Measurements from ENCODE around the gene ANKRD6. TPM values are rescaled to one million over a fixed set of nuclear protein-coding genes. Genes with fewer than 3 reads are reported as not detected.
A peak's percentile ranks its signal among the peaks of the same experiment; 100 is the strongest.

The ANKRD6 gene
- total RNA-seq, 1 experiment from 2014 or later, result 13.9 TPM

DNA sequence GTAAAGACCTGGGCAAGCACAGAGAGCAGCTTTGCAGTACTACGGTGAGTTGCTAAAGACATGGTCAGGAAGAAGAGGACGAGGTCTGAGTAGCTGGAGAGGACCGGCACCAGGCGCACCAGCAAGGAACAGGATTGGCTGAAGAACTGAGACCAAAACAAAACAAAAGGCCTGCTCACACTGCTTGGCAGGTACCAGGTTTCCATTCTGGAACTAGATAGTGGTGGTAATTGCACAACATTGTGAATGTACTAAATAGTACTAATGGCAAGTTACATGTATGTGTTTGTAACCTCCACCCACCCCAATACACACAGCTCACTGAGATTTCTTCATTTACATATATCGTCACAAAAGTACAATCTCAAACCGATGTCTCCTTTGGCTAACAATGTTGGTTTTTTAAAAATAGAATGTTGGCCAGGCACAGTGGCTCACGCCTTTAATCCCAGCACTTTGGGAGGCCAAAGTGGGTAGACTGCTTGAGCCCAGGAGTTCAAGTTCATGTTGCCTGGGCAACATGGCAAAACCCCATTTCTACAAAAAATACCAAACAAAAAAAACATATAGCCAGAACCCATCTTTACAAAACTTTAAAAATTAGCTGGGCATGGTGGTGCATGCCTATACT is 238.1 kb downstream of the ANKRD6 start:
- DNase-seq (ENCODE audit: low spot score), result no peak
- TF ChIP-seq, protein P1, sequence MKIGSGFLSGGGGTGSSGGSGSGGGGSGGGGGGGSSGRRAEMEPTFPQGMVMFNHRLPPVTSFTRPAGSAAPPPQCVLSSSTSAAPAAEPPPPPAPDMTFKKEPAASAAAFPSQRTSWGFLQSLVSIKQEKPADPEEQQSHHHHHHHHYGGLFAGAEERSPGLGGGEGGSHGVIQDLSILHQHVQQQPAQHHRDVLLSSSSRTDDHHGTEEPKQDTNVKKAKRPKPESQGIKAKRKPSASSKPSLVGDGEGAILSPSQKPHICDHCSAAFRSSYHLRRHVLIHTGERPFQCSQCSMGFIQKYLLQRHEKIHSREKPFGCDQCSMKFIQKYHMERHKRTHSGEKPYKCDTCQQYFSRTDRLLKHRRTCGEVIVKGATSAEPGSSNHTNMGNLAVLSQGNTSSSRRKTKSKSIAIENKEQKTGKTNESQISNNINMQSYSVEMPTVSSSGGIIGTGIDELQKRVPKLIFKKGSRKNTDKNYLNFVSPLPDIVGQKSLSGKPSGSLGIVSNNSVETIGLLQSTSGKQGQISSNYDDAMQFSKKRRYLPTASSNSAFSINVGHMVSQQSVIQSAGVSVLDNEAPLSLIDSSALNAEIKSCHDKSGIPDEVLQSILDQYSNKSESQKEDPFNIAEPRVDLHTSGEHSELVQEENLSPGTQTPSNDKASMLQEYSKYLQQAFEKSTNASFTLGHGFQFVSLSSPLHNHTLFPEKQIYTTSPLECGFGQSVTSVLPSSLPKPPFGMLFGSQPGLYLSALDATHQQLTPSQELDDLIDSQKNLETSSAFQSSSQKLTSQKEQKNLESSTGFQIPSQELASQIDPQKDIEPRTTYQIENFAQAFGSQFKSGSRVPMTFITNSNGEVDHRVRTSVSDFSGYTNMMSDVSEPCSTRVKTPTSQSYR (CRISPR knock-in tag; IDR thresholded peaks at IDR 0.05), result no peak
- no peak for TF ChIP-seq NR1H2 (CRISPR knock-in tag; IDR thresholded peaks at IDR 0.05)
- TF ChIP-seq, protein P2, sequence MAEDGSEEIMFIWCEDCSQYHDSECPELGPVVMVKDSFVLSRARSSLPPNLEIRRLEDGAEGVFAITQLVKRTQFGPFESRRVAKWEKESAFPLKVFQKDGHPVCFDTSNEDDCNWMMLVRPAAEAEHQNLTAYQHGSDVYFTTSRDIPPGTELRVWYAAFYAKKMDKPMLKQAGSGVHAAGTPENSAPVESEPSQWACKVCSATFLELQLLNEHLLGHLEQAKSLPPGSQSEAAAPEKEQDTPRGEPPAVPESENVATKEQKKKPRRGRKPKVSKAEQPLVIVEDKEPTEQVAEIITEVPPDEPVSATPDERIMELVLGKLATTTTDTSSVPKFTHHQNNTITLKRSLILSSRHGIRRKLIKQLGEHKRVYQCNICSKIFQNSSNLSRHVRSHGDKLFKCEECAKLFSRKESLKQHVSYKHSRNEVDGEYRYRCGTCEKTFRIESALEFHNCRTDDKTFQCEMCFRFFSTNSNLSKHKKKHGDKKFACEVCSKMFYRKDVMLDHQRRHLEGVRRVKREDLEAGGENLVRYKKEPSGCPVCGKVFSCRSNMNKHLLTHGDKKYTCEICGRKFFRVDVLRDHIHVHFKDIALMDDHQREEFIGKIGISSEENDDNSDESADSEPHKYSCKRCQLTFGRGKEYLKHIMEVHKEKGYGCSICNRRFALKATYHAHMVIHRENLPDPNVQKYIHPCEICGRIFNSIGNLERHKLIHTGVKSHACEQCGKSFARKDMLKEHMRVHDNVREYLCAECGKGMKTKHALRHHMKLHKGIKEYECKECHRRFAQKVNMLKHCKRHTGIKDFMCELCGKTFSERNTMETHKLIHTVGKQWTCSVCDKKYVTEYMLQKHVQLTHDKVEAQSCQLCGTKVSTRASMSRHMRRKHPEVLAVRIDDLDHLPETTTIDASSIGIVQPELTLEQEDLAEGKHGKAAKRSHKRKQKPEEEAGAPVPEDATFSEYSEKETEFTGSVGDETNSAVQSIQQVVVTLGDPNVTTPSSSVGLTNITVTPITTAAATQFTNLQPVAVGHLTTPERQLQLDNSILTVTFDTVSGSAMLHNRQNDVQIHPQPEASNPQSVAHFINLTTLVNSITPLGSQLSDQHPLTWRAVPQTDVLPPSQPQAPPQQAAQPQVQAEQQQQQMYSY (CRISPR knock-in tag; IDR thresholded peaks at IDR 0.05), result no peak
- TF ChIP-seq SMAD3 (CRISPR knock-in tag; IDR thresholded peaks at IDR 0.05; ENCODE audit: borderline replicate concordance), result no peak
- no peak for TF ChIP-seq JUN (CRISPR knock-in tag; IDR thresholded peaks at IDR 0.05)
- no peak for TF ChIP-seq GTF2I (CRISPR knock-in tag; conservative IDR thresholded peaks at IDR 0.05)
- no peak for TF ChIP-seq NFATC4 (CRISPR knock-in tag; IDR thresholded peaks at IDR 0.05)
- TF ChIP-seq, protein P3, sequence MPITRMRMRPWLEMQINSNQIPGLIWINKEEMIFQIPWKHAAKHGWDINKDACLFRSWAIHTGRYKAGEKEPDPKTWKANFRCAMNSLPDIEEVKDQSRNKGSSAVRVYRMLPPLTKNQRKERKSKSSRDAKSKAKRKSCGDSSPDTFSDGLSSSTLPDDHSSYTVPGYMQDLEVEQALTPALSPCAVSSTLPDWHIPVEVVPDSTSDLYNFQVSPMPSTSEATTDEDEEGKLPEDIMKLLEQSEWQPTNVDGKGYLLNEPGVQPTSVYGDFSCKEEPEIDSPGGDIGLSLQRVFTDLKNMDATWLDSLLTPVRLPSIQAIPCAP (CRISPR knock-in tag; IDR thresholded peaks at IDR 0.05), result no peak
- TF ChIP-seq KAT7 (CRISPR knock-in tag; IDR thresholded peaks at IDR 0.05; ENCODE audit: borderline replicate concordance), result no peak
- TF ChIP-seq RORB (CRISPR knock-in tag; IDR thresholded peaks at IDR 0.05), result no peak
- no peak for TF ChIP-seq SOX15 (CRISPR knock-in tag; IDR thresholded peaks at IDR 0.05)
- Mint-ChIP-seq H3K4me3 (no peak overlapping the region), H3K27me3 (ENCODE audit: low read depth) (no peaks in the 10 kb centered on the region), H3K4me1 (peaks cover 50% of the 10 kb centered on the region), H3K36me3 (peaks cover 79% of the 10 kb centered on the region), H3K27ac (peak overlapping the region; percentile 98), H3K9me3 (no peaks in the 10 kb centered on the region)
- ChIA-PET CTCF (interaction anchor here (1.2 kb wide), 1 partner anchor 122 kb away, joined by 3 read pairs; no protein-coding TSS in a partner anchor), POLR2A (no interaction called here)
- no peak for ATAC-seq

DNA sequence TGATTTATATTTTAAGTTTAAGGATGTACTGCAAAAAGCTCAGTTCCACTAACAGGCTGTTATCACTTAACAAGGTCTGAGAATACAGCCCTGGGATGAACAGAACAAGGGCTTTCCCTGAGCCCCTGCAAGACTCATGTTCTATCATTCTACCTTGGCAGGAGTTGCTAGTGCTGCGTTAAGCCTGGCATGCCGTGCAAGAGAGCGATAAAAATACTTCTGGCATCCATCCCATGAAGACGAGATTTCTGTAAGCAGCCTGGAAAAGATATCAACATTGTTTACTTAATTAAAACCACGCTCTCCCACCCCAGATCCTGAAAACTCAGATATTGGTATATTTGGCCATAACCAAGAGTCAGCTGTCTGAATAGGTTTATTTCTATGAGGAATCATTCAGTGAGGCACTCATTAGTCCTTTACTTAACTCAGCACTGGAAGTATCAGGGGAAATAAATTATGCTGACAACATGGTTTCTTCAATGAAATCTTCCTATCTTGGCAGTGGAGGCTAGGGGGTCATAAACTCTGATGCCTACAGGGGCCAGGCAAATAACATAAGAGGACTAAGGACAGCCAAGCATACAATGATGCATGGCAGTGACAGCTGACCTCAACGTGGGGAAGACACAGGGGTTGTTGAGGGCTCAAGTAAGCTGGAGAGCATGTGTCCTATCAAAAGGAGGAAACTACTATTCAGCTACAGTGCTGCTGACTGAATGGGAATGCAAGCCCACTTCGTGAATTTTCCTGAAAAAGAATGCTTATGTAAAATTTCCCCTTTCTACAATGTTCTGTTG is 243.2 kb downstream of the ANKRD6 start:
- DNase-seq (ENCODE audit: low spot score) (no peak), ATAC-seq (no peak)
- CTCF ChIA-PET, result interaction anchor here (0.8 kb wide), 1 partner anchor 117 kb away, joined by 3 read pairs; no protein-coding TSS in a partner anchor
- Mint-ChIP-seq H3K4me1 (peaks cover 49% of the 10 kb centered on the region), H3K4me3 (no peak overlapping the region), H3K27me3 (ENCODE audit: low read depth) (no peaks in the 10 kb centered on the region), H3K36me3 (peaks cover 87% of the 10 kb centered on the region), H3K9me3 (no peaks in the 10 kb centered on the region), H3K27ac (peak overlapping the region; percentile 96)
- TF ChIP-seq PRRX2 (CRISPR knock-in tag; IDR thresholded peaks at IDR 0.05), result no peak
- no peak for TF ChIP-seq NR3C1 (CRISPR knock-in tag; conservative IDR thresholded peaks at IDR 0.05; ENCODE audit: low read depth)
- TF ChIP-seq SMAD4 (CRISPR knock-in tag; IDR thresholded peaks at IDR 0.05), result no peak
- TF ChIP-seq SOX15 (CRISPR knock-in tag; IDR thresholded peaks at IDR 0.05), result no peak
- POLR2A ChIA-PET, result interaction anchor here (0.6 kb wide), 1 partner anchor 142 kb away, joined by 3 read pairs; no protein-coding TSS in a partner anchor

DNA sequence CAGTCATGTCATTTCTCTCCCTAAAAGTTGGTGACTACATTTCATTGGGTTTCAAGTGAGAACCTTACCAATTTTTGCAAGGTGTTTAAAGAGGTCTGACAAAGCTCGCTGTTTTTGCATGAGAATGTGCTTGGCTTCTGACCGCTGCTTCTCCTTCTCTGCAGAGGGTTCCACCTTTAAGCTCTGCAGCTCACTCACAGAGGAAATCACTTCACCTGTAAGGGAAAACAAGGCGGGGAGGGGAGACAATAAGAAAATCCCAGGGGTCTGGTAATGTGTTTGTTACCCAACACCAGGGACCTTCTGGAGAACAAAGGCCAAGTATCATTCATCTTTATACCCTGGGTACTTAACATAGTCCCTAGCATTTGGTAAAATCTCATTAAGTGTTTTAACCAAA is 245.6 kb downstream of the ANKRD6 start:
- H3K27me3 Mint-ChIP-seq (ENCODE audit: low read depth), result no peaks in the 10 kb centered on the region
- ATAC-seq (peak; percentile 66), DNase-seq (ENCODE audit: low spot score) (no peak)
- peaks cover 88% of the 10 kb centered on the region for H3K36me3 Mint-ChIP-seq
- peaks cover 46% of the 10 kb centered on the region for H3K4me1 Mint-ChIP-seq
- ChIA-PET POLR2A (no interaction called here), CTCF (interaction anchor here (1.1 to 1.4 kb wide), 2 partner anchors 114 to 367 kb away, joined by 3 to 4 read pairs; no protein-coding TSS in a partner anchor)
- peak overlapping the region; percentile 20; the same call in 1 of the 2 replicates for H3K4me3 Mint-ChIP-seq
- H3K9me3 Mint-ChIP-seq, result no peaks in the 10 kb centered on the region
- peak overlapping the region; percentile 98 for H3K27ac Mint-ChIP-seq
- TF ChIP-seq EMX1 (CRISPR knock-in tag; IDR thresholded peaks at IDR 0.05), result no peak
- TF ChIP-seq PRRX2 (CRISPR knock-in tag; IDR thresholded peaks at IDR 0.05), result no peak
- TF ChIP-seq TCF7 (CRISPR knock-in tag; IDR thresholded peaks at IDR 0.05; ENCODE audit: low read depth), result no peak
- TF ChIP-seq, protein P4, sequence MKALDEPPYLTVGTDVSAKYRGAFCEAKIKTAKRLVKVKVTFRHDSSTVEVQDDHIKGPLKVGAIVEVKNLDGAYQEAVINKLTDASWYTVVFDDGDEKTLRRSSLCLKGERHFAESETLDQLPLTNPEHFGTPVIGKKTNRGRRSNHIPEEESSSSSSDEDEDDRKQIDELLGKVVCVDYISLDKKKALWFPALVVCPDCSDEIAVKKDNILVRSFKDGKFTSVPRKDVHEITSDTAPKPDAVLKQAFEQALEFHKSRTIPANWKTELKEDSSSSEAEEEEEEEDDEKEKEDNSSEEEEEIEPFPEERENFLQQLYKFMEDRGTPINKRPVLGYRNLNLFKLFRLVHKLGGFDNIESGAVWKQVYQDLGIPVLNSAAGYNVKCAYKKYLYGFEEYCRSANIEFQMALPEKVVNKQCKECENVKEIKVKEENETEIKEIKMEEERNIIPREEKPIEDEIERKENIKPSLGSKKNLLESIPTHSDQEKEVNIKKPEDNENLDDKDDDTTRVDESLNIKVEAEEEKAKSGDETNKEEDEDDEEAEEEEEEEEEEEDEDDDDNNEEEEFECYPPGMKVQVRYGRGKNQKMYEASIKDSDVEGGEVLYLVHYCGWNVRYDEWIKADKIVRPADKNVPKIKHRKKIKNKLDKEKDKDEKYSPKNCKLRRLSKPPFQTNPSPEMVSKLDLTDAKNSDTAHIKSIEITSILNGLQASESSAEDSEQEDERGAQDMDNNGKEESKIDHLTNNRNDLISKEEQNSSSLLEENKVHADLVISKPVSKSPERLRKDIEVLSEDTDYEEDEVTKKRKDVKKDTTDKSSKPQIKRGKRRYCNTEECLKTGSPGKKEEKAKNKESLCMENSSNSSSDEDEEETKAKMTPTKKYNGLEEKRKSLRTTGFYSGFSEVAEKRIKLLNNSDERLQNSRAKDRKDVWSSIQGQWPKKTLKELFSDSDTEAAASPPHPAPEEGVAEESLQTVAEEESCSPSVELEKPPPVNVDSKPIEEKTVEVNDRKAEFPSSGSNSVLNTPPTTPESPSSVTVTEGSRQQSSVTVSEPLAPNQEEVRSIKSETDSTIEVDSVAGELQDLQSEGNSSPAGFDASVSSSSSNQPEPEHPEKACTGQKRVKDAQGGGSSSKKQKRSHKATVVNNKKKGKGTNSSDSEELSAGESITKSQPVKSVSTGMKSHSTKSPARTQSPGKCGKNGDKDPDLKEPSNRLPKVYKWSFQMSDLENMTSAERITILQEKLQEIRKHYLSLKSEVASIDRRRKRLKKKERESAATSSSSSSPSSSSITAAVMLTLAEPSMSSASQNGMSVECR (CRISPR knock-in tag; IDR thresholded peaks at IDR 0.05; ENCODE audit: borderline replicate concordance), result no peak
- TF ChIP-seq, protein P5, sequence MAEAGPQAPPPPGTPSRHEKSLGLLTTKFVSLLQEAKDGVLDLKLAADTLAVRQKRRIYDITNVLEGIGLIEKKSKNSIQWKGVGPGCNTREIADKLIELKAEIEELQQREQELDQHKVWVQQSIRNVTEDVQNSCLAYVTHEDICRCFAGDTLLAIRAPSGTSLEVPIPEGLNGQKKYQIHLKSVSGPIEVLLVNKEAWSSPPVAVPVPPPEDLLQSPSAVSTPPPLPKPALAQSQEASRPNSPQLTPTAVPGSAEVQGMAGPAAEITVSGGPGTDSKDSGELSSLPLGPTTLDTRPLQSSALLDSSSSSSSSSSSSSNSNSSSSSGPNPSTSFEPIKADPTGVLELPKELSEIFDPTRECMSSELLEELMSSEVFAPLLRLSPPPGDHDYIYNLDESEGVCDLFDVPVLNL (CRISPR knock-in tag; IDR thresholded peaks at IDR 0.05; ENCODE audit: borderline replicate concordance, low read depth), result no peak
